ENCODE data around the gene XCR1.

XCR1 gene, protein sequence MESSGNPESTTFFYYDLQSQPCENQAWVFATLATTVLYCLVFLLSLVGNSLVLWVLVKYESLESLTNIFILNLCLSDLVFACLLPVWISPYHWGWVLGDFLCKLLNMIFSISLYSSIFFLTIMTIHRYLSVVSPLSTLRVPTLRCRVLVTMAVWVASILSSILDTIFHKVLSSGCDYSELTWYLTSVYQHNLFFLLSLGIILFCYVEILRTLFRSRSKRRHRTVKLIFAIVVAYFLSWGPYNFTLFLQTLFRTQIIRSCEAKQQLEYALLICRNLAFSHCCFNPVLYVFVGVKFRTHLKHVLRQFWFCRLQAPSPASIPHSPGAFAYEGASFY

GRCh38 chr3:46027021-46027705, at the start of gene XCR1:
TSS of gene XCR1 (minus strand) at chr3:46027483. CDS start at chr3:46021947, 5,536 bp downstream.
- TF ChIP-seq, protein P1, sequence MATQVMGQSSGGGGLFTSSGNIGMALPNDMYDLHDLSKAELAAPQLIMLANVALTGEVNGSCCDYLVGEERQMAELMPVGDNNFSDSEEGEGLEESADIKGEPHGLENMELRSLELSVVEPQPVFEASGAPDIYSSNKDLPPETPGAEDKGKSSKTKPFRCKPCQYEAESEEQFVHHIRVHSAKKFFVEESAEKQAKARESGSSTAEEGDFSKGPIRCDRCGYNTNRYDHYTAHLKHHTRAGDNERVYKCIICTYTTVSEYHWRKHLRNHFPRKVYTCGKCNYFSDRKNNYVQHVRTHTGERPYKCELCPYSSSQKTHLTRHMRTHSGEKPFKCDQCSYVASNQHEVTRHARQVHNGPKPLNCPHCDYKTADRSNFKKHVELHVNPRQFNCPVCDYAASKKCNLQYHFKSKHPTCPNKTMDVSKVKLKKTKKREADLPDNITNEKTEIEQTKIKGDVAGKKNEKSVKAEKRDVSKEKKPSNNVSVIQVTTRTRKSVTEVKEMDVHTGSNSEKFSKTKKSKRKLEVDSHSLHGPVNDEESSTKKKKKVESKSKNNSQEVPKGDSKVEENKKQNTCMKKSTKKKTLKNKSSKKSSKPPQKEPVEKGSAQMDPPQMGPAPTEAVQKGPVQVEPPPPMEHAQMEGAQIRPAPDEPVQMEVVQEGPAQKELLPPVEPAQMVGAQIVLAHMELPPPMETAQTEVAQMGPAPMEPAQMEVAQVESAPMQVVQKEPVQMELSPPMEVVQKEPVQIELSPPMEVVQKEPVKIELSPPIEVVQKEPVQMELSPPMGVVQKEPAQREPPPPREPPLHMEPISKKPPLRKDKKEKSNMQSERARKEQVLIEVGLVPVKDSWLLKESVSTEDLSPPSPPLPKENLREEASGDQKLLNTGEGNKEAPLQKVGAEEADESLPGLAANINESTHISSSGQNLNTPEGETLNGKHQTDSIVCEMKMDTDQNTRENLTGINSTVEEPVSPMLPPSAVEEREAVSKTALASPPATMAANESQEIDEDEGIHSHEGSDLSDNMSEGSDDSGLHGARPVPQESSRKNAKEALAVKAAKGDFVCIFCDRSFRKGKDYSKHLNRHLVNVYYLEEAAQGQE (IDR thresholded peaks at IDR 0.05; ENCODE audit: low read depth) = no peak
- TF ChIP-seq ZBTB7A (IDR thresholded peaks at IDR 0.05; ENCODE audit: low read depth) = no peak
- no peak for TF ChIP-seq EGR1 (IDR thresholded peaks at IDR 0.05)
- no peak for TF ChIP-seq NFIC (IDR thresholded peaks at IDR 0.05)
- no peak for TF ChIP-seq TAF1 (IDR thresholded peaks at IDR 0.05; ENCODE audit: low read depth)
- no peak for TF ChIP-seq CEBPB (IDR thresholded peaks at IDR 0.05)
- TF ChIP-seq, protein P2, sequence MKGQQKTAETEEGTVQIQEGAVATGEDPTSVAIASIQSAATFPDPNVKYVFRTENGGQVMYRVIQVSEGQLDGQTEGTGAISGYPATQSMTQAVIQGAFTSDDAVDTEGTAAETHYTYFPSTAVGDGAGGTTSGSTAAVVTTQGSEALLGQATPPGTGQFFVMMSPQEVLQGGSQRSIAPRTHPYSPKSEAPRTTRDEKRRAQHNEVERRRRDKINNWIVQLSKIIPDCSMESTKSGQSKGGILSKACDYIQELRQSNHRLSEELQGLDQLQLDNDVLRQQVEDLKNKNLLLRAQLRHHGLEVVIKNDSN (IDR thresholded peaks at IDR 0.05) = no peak
- no peak for TF ChIP-seq FOXM1 (IDR thresholded peaks at IDR 0.05; ENCODE audit: borderline replicate concordance, low read depth)
- TF ChIP-seq YY1 (IDR thresholded peaks at IDR 0.05; ENCODE audit: low read depth) = no peak
- TF ChIP-seq EP300 (IDR thresholded peaks at IDR 0.05; ENCODE audit: borderline replicate concordance) = no peak
- no peak for TF ChIP-seq TCF12 (IDR thresholded peaks at IDR 0.05; ENCODE audit: low read depth)
- no peak for TF ChIP-seq MAX (IDR thresholded peaks at IDR 0.05)
- TF ChIP-seq RAD21 (IDR thresholded peaks at IDR 0.05; ENCODE audit: low read depth) = no peak
- no peak for TF ChIP-seq CREB1 (IDR thresholded peaks at IDR 0.05; ENCODE audit: low read depth)
- TF ChIP-seq TEAD4 (IDR thresholded peaks at IDR 0.05) = no peak

DNA sequence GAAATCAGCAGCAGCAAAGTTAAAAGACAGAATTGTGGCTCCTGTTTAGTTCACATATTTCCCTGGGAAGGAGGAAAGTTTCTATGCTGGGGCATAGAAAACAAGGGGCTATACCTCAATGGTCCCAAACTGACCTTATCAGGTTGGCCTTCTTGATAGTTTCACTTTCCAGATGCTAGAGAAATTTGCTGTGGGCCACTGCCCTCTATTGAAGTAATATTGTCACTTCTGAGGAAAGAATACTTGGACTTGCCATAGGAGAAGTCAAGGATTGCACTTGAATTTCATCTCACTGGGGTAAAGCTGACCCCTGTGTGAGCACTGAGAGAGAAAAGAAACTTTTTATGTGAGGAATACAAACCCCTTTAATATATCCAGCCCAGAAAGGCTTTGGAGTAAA, 49.3 kb upstream of the XCR1 start:
- TF ChIP-seq RAD21 (IDR thresholded peaks at IDR 0.05; ENCODE audit: low read depth) = peak; percentile 36
- TF ChIP-seq TCF12 (IDR thresholded peaks at IDR 0.05; ENCODE audit: low read depth) = no peak
- no peak for TF ChIP-seq YY1 (IDR thresholded peaks at IDR 0.05; ENCODE audit: low read depth)
- TF ChIP-seq EP300 (IDR thresholded peaks at IDR 0.05; ENCODE audit: borderline replicate concordance) = no peak
- TF ChIP-seq, protein P1 (IDR thresholded peaks at IDR 0.05; ENCODE audit: low read depth) = no peak
- no peak for TF ChIP-seq MAX (IDR thresholded peaks at IDR 0.05)
- no peak for TF ChIP-seq EGR1 (IDR thresholded peaks at IDR 0.05)

DNA sequence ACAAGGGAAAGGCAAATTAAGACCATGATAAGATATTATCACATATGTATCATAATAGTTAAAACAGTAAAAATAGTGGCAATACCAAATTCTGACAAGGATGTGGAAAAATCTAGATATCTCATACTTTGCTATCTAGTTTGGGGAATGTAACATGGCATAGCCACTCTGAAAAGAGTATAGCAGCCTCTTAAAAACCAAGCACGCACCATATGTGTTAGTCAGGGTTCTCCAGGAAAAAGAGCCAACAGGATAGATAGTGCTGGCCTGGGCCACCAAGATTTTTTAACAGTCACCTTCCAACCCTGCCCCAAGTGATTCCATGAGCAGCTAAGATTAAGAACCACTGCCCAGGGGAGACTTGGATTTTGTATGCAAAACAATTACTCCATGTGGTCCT, 48.5 kb upstream of the XCR1 start:
- TF ChIP-seq, protein P1 (IDR thresholded peaks at IDR 0.05; ENCODE audit: low read depth) = no peak
- no peak for TF ChIP-seq NFIC (IDR thresholded peaks at IDR 0.05)
- no peak for TF ChIP-seq MAX (IDR thresholded peaks at IDR 0.05)
- no peak for TF ChIP-seq TAF1 (IDR thresholded peaks at IDR 0.05; ENCODE audit: low read depth)
- TF ChIP-seq FOXM1 (IDR thresholded peaks at IDR 0.05; ENCODE audit: borderline replicate concordance, low read depth) = no peak
- no peak for TF ChIP-seq ZBTB7A (IDR thresholded peaks at IDR 0.05; ENCODE audit: low read depth)
- TF ChIP-seq EGR1 (IDR thresholded peaks at IDR 0.05) = no peak
- TF ChIP-seq EP300 (IDR thresholded peaks at IDR 0.05; ENCODE audit: borderline replicate concordance) = no peak
- no peak for TF ChIP-seq TEAD4 (IDR thresholded peaks at IDR 0.05)
- no peak for TF ChIP-seq CREB1 (IDR thresholded peaks at IDR 0.05; ENCODE audit: low read depth)
- TF ChIP-seq TCF12 (IDR thresholded peaks at IDR 0.05; ENCODE audit: low read depth) = no peak

DNA sequence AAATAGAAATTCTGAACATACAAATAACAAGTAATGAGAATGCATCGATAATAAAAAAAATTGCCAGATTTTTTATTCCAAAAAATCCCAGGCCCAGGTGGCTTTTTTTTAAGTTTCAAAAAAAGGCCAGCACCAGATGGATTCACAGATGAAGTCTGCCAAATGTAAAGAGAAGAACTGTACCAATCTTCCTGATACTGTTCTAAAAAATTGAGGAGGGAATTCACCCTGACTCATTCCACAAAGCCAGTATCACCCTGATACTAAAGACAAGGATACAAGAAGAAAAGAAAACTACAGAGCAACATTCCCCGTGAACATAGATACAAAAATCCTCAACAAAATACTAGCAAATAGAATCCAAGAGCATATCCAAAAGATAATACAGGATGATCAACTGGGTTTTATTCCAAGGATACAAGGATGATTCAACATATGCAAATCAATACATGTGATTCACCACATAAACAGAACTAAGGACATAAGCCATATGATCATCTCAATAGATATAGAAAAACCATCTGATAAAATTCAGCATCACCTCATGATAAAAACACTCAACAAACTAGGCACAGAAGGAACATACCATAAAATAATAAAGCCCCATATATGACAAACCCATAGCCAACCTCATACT, 44.1 kb upstream of the XCR1 start:
- TF ChIP-seq ZBTB7A (IDR thresholded peaks at IDR 0.05; ENCODE audit: low read depth) (no peak), EP300 (IDR thresholded peaks at IDR 0.05; ENCODE audit: borderline replicate concordance) (no peak), MAX (IDR thresholded peaks at IDR 0.05) (no peak), YY1 (IDR thresholded peaks at IDR 0.05; ENCODE audit: low read depth) (no peak), CEBPB (IDR thresholded peaks at IDR 0.05) (no peak)
- TF ChIP-seq, protein P2 (IDR thresholded peaks at IDR 0.05) = no peak
